NOMO-1 treated with dmso at 0.1 percent for 144 hours (cell line): ENCODE data around the gene CRYBG3.
"Not testable (repeated sequence)": the region's sequence is repeated elsewhere in the genome, so short reads cannot be mapped to it uniquely, and the experiment has no call there.

Source experiments
- DNase-seq: peaks from one replicate; lab custom pipeline; 2025; ENCODE audit not compliant: unreplicated experiment; lab: John Stamatoyannopoulos, UW

Gene CRYBG3

GRCh38 chr3:97821774-97822358 is at the start of gene CRYBG3:
TSS of gene CRYBG3 (plus strand) at chr3:97822011. CDS start at chr3:97822207, 196 bp downstream.
- peak; percentile 78 for DNase-seq

DNA sequence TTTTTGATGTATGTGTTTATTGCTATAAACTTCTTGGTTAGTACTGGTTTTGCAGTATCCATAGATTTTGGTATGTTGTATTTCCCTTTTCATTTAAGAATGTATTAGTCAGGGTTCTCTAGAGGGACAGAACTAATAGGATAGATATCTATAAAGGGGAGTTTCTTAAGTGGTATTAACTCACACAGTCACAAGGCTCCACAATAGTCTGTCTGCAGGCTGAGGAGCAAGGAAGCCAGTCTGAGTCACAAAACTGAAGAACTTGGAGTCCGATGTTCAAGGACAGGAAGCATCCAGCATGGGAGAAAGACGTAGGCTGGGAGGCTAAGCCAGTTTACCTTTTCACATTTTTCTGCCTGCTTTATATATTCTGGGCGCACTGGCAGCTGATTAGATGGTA is 48.9 kb upstream of the CRYBG3 start:
- DNase-seq = no peak

GRCh38 chr3:97778152-97778551 is 43.7 kb upstream of the CRYBG3 start:
- no peak for DNase-seq

DNA sequence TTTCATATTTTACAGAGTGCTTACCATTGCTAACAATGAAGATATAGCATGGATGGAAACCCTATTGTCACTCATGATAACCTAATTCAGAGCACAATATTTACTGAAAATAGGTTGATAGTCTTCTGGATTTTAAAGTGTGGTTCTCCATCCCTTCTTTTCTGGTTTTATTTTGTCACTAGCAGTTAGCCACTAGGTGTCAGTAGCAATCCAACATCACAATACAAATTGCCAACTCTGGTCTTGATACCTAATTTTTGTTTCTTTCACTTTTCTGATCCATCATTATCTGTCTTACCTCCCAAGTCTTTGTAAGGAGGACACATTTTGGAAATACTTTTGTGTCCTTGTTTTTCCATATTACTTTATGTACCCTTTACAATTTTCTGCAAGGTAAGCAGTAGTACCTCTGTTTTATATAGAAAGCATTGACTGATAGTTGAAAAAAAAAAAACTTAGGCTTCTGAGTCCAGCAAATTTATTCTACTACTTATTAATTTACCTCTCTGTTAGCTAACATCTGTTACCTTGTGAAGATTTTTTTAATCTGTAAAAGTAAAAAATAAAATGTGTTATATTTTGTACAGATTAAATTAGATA is 28.3 kb upstream of the CRYBG3 start:
- no peak for DNase-seq

DNA sequence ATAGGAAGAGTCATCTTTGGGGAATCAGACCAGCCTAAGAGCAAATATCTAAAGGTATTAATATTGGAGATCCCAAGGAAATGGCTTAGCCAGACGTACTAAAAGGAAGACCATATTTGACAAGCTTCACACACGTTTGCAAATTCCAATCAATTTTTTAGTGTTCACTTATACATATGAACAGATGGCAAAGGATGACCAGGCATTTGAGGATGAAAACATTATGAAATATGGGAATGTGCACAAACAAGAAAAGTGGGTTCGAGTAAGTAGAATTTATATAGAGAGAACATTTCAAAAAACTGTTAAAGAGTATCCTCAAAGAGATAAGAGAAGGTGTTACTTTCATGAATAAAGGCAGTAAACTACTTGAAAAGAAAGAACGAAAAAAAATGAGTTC is 25.9 kb upstream of the CRYBG3 start:
- DNase-seq = no peak

GRCh38 chr3:97804471-97804870 is 17.3 kb upstream of the CRYBG3 start:
- DNase-seq = no peak

DNA sequence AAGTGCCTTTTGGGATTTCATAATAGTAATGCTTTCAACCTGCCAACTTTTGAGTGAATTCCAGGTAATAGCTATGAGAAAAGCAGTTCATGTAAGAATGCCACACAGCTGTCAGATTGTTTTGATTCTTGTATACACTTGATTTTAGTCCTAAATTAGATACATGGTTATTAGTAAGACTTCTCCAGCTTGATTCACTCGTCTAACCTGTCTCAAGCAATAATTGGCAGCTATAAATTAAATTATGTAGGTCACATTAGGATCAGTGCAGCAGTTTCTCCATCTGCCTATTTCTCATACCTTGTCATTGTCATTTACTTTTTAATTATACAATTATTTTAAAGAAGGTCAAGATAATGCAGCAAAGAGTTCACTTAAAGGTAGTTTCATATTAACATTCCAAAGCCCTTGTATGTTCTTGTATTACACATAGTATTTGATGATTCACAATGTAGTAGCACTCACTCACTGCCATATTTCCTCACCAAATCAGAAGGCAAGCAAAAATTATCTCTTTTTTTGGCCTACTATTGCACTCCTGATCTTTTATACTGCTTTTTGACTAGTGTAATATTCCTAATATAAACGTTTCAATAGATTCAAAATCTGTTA is 10.9 kb upstream of the CRYBG3 start:
- no peak for DNase-seq

DNA sequence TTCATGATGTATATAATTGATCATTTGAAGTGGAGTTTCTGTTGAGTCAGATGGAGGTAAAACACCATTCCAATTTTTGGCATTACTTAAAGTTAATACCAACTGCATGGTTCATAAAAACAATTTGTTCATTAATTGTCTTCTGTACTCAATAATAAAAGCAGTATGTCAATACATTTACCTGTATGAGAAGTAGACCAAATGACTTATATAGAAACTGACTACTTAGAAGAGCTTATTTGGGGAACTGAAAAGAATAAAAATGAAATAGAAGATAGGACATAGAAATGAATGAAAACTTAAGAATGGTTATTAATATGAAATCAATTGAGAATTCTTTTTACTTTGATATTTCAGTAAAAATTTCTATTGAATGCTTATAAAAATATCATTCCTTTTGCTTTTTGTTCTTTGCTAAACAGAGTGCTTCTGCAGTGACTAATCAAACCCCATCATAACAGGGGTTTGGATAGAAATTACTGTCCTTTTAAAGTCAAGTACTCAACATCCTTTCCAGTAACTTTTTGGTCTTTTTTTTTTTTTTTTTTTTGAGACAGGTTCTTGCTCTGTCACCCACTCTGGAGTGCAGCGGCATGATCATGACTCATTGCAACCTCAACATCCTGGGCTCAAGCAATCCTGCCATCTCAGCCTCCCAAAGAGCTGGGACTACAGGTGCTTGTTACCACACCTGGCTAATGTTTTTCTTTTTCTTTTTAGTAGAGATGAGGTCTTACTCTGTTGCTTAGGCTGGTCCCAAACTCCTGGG is 6.5 kb upstream of the CRYBG3 start:
- DNase-seq = no peak

DNA sequence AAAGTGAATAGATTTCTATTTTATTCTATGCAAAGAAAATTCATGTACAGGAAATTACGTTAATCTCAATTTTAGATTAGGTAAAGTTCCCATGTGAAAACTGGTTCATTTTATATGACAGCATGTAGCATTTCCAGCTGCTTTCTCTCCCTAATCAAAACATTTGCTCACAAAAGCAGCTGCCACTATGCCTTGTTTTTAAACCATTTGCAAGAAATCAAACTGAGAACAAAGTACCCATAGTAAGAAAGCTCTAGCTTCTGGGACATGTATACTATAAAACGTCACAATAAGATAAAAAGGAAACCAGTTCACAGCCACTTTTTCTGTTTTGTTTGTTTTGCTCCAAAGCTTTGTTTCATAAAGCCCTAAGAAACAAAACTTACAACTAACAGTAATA is 5.0 kb upstream of the CRYBG3 start:
- no peak for DNase-seq

GRCh38 chr3:97817965-97818364 is 3.8 kb upstream of the CRYBG3 start:
- no peak for DNase-seq

- no peak for DNase-seq
These were observed 1.0 kb upstream of the CRYBG3 start for GRCh38 chr3:97820780-97821179.

DNA sequence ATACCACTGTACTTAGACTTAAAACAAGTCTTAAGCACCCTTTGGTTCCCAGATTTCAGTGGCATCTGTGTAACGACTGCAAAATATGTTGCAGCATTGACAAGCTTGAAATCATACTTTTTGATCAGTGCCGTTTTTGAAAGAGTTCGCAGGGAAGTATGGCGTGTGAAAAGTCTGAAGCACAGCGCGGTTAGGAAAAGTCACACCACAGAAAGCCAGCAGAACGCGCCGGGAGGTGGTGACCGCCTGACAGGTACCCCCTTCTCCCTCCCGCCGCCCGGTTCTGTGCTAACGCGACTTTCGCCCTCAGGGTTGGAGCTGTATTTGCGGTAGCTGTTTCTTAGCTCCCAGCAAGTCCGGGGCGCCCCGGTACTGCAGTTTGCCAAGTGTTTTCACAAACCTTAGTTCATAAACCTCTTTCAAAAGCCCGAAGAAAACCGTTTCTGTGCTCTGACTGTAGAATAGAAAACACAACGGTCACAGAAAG is 481 bp upstream of the CRYBG3 start:
- no peak for DNase-seq

- peak; percentile 23 for DNase-seq
These were observed 556 bp downstream of the CRYBG3 start for GRCh38 chr3:97822359-97822775.

GRCh38 chr3:97823046-97824004 is 1.5 kb downstream of the CRYBG3 start:
- DNase-seq = peak; percentile 25

DNA sequence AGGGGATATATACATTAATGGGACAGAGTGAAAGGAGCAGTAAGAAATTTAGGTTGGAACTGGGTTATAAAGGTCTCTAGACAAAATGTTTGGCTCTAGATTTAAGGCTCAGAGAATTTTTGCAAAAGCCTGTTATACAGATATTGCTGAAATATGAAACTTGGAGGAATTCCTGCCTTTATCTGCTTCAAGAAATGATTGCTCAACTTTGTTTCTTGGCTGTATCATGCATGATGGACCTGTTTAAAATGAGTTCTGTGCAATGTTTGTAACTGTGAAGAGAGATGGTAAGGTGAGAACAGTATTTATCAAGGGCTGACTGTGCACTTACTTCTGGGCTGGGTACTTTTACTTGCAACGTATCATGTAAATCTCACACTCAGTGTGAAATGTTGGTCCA is 3.3 kb downstream of the CRYBG3 start:
- DNase-seq = no peak

GRCh38 chr3:97827741-97828471 is 6.1 kb downstream of the CRYBG3 start:
- DNase-seq = no peak

DNA sequence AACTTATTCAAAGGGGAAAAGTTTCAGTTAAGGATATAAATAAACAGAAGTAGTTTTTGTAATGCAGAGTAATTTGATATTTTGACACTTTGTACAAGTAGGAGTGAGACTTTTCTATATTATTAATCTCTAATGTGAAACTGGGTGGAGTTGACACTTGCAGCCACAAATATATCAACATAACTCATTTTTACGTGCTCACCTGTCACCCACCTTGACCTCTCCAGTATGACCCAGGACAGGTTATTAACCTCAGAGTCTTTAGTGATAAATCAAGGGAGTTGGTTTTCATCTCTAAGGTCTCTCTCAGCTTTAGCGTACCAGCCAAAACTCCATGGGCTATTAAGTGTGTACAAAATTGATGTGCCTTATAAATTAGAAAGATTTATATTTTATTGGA is 7.4 kb downstream of the CRYBG3 start:
- DNase-seq = no peak

- no peak for DNase-seq
These were observed 8.8 kb downstream of the CRYBG3 start for GRCh38 chr3:97830638-97831037.

DNA sequence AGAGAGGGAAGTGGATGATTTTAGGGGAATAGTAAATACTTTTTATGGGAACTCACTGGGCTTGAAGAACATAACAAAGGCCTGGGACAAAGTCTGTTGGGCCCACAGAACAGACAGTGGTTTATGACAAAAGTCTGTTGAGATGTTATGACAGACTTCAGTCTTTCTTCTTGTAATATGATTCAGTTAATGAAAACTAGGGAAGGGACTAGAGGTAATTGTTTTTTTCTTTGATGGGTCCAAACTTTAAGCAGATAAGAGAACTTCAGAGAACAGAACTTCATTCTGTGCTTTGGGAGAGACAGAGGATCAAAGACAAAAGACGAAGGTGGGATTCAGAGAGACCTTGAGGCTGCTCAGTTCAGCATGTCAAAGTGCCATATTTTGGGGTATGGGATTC is 9.3 kb downstream of the CRYBG3 start:
- DNase-seq = no peak

- not testable (repeated sequence) for DNase-seq
These were observed 11.4 kb downstream of the CRYBG3 start for GRCh38 chr3:97833184-97833583.
